ENCODE data around the gene NXPH3.

NXPH3 gene

GRCh38 chr17:49595328-49595727 is 19.7 kb downstream of the NXPH3 start:
- DNase-seq, result no peak

DNA sequence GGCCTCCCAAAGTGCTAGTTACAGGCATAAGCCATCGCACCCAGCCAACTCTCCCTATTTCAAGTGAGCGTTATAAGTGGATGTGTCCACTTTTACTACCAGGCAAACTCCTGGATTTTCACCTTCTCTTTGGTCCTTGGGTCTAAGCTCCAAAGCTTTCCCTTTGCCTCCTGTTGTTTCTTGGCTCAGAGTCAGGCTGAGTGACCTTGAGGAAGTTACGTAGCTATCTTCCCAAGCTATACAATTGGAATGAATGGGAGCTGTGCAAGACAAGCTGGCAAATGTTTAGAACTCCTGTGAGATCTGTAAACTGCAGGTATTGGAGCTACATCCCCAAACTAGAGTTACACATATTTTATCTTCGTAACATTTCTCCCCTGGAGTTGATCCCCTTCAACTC is 20.3 kb downstream of the NXPH3 start:
- no peak for DNase-seq

DNA sequence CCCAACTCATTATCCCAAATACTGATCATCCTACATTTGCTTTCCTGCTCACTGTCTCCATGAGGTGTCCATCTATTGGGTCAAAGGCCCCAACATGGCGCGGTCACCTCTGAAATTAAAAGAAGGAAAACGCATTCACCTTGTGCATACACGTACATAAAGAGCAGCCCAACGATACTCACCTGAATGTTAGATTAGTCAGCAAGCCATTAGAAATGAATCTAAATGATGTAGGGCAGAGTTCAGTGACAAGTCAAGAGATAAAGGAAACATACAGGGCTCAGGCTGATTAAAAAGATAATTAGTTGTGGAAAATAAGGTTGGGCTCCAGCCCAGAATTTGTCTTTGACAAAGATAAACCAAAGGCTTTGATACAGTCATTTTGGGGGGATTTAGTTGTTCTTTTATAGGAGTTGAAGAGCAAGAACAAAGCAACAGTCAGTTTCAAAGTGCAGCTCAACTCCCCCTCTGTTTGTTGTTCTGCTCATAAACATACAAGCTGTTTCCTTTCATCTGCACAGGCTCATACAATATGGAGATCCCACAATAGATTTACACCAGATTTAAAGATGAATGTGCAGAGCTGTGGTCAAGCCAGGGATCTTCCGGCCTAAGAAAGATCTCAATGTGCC is 21.1 kb downstream of the NXPH3 start:
- DNase-seq, result no peak

- no peak for DNase-seq
Observed at GRCh38 chr17:49597436-49597835, 21.8 kb downstream of the NXPH3 start.

DNA sequence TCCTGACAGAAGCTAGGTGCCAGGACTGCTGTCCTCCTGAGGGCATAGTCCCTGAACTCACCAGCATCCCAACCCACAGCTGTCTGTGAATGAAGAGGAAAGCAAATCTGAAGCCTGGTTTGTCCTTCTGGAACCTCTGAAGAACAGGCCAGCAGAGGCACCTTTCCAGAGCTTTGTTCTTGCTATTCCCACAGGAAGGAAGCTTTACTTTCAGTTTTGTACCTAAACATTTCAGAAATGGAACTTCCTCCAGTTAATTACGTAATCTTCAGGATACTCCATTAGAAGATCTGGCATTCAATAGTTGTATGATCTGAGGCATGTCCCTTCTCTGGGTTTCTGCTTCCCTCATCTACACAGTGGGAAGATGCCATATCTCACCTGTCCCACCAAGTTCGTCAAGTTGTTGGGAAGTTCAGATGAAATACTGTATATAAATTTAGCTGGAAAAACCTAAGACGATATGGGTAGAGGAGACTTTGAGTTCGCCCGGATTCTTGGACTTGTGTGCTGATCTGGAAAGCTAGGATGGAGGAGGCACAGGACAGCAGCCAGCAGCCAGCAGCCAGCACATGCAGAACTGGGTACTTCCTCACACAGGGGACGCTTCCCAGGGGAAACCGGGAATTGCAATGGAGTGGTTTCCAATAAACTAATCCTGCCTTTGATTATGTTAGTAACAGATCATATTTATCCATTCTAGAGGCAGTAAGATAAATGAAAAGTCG is 22.4 kb downstream of the NXPH3 start:
- DNase-seq, result no peak

- DNase-seq, result no peak
Observed at GRCh38 chr17:49598918-49599317, 23.2 kb downstream of the NXPH3 start.

GRCh38 chr17:49600949-49601348 is 25.3 kb downstream of the NXPH3 start:
- no peak for DNase-seq

DNA sequence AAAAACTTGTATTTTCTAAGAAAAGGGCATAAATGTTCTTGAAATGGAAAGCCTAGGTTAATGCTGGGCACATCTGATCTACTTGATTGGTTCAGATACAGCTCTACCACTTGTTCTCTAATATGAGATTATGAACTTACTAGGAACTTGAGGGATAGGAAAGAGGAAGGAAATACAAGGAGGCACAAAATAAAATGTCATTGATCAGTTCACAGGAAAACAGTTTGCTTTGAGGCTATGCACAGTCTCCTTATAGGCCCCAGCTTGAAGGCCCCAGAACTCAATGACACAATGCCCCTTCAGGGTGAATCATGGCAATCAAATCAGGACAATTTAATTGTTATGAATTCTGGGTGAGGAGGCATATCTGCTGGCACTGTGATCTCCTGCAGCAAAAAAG is 27.1 kb downstream of the NXPH3 start:
- no peak for DNase-seq

DNA sequence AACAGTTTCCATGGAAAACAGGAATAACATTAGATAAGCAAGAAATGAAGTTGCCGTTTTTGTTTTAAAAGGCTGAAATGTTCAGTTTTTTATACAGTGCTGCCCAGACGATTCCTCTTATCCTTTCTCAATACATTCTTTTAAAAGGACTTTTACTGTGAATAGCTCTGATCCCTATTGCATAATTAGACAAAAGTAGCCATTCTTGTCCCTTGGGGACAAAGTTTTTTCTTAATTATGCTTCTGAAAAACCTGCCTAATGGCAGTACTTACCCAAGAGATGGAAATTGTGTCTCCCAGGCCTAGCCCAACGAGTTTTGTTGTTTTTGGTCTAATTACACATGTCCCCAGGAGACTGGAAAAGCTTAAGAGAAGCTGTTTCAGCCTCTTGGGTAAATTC is 27.6 kb downstream of the NXPH3 start:
- no peak for DNase-seq

- no peak for DNase-seq
Observed at GRCh38 chr17:49603720-49604119, 28.0 kb downstream of the NXPH3 start.

DNA sequence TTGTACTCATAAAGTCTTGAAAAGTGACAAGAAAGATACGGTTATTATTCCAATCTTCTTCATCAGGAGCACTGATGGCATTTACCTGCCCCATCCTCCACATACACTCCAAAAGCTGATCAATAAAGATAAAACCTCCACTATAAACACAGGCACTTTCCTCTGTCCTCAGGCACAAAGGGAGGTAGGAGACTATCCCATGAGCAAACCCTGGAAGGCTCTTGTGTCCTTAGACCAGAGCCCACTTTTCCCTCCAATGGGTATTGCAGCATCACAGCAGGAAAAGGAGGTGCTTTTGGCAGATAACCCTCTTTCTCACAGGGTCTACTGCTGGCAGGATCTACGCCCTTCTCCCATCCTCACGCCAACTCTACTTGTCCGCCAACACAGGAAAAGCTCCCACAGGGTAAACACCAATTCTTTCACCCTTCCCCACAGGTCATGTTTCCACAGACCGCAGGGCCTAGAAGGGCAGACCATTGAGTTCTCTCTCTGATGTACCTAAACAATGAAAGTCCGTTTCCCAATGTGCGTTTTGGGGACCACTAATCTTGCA is 28.7 kb downstream of the NXPH3 start:
- no peak for DNase-seq

GRCh38 chr17:49610883-49611584 is 35.4 kb downstream of the NXPH3 start:
- no peak for DNase-seq

GRCh38 chr17:49612726-49613125 is 37.1 kb downstream of the NXPH3 start:
- no peak for DNase-seq

- DNase-seq, result no peak
Observed at GRCh38 chr17:49613182-49613800, 37.6 kb downstream of the NXPH3 start.

- no peak for DNase-seq
Observed at GRCh38 chr17:49616086-49616485, 40.4 kb downstream of the NXPH3 start.

DNA sequence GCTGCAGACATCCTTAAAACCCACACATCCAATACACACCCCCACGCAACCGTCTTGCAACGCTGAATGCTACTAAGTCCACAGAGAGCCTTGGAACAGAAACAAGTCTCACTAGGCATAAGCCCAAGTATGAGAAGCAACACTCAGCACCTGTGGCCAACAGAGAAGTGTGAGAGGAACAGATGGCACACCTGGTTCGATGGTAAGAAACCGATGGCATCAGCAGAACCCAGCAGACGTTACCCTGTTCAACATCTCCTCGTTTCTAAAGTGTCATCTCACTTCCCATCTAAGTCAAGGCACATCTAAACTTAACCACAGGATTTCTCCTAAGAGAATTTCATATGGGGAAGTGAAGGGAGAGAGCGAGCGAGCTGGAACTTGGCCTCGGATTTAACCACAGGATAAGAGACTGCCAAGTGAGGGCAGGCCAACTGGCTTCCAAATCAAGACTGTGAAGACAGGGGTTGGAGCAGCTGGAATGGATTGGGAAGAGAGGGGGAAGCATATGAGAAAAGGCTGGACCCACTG is 41.0 kb downstream of the NXPH3 start:
- DNase-seq, result no peak

DNA sequence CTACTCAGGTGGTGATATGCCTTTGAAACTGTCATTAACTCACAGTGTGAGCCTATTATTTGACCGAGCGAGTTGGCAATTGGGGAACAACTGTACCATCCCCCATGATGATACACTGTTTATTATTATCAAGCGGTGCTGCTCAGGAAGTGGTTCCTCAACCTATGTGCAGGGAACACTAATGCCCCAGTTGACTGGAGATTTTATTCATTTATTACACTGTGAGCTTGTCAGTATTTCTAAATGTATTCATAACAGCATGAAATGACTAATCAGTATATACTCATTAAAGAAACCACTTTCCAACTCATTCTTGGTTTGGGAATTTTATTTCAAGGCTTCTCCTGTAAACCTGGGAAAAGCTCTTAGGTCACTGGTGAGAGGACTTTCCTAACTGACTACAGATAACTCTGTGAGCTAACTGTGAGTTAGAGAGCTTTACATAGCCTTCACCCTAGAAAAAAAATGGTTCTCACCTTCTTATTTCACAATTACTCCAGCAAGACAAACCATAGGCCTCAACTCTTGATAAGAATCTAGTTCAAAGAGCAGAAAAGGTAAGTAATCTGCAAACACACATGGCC is 42.4 kb downstream of the NXPH3 start:
- no peak for DNase-seq

GRCh38 chr17:49621420-49621819 is 45.7 kb downstream of the NXPH3 start:
- no peak for DNase-seq

GRCh38 chr17:49621946-49622529 is 46.4 kb downstream of the NXPH3 start:
- no peak for DNase-seq

DNA sequence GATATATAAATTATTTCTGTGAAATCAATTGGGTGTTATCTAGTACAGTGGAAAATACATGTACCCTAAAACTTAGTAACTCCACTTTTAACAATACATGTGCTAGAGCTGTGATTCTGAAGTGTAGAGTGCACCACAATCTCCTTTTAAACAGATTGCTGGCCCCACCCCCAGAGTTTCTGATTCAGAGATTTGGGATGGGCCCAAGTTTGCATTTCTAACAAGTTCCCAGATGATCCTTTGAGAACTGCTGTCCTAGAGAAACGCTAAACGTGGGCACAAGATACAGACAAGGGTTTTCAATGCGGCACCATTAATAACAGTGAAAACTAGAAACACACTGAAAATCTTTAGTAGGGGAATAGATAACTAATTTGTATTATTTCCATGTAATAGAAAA is 49.2 kb downstream of the NXPH3 start:
- no peak for DNase-seq

DNA sequence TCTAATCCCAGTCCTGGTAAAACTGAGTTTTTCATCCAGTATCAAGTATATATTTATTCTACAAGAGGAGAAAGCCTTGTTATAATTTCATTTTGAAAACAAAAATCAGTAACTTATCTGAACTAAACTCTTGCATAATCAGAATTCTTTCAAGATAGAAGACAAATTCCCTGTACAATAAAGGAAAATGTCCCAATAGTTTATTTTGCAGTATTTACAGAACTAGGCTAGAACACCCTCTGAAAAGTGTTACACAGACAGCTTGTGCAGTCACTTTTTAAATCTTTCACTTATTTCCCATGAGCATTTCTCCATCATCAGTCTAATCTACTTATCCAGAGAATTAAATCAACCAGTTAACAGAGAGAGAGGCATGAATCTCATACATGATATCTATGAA is 53.8 kb downstream of the NXPH3 start:
- no peak for DNase-seq

GRCh38 chr17:49630113-49630900 is 54.6 kb downstream of the NXPH3 start:
- no peak for DNase-seq
